ENCODE results near the gene PSMB9. TPM values are rescaled to one million over a fixed set of nuclear protein-coding genes. Genes with fewer than 3 reads are reported as not detected.
A peak's percentile ranks its signal among the peaks of the same experiment; 100 is the strongest.
"Not testable (repeated sequence)": the region's sequence is repeated elsewhere in the genome, so short reads cannot be mapped to it uniquely, and the experiment has no call there.

PSMB9 gene
- total RNA-seq, 1 donor, result 20.3 TPM

GRCh38 chr6:32876603-32877002 lies 22.6 kb downstream of the PSMB9 start:
- no peak overlapping the region for H3K27ac ChIP-seq (ENCODE audit: low read depth, low read length)
- H3K79me2 ChIP-seq (ENCODE audit: insufficient read depth, low read length), result no peaks in the 10 kb centered on the region
- H3K4me2 ChIP-seq (ENCODE audit: insufficient read depth, low read length), result no peak overlapping the region
- H3K9me3 ChIP-seq (ENCODE audit: low read depth, low read length), result no peaks in the 10 kb centered on the region
- TF ChIP-seq CTCF (IDR thresholded peaks at IDR 0.05; ENCODE audit: extremely low read depth, low read depth, low read length), result no peak
- H4K20me1 ChIP-seq (ENCODE audit: insufficient read depth, low read length), result no peaks in the 10 kb centered on the region
- DNase-seq (ENCODE audit: insufficient read length, low spot score, missing footprints), result no peak
- H3K27me3 ChIP-seq (ENCODE audit: insufficient read depth, low read length), result peaks cover 32% of the 10 kb centered on the region
- no peak overlapping the region for H2AFZ ChIP-seq (ENCODE audit: low read length)
- H3K4me1 ChIP-seq (ENCODE audit: insufficient read depth, low read length), result no peaks in the 10 kb centered on the region
- no peaks in the 10 kb centered on the region for H3K36me3 ChIP-seq (ENCODE audit: insufficient read depth, low read length)
- H3K4me3 ChIP-seq (ENCODE audit: insufficient read depth, low read length), result no peak overlapping the region

DNA sequence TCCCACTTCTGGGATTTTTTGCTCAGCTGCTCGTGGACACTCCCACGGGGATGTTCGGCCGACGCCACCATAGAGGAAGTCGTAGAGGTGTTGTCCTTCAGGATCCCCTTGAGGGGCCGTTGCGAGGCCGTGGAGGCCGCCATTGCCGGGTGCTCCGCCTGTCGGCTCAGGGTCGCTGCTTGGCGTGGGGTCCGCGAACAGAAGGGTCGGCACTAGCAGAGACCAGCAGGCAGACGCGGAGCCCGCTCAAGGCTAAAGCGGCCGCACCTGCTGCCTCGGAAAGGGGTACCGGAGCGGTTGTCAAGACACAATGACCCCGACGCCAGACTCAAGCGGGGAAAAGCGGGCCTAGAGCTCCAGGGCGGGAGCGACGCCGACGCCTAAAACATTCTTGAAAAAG lies 25.7 kb downstream of the PSMB9 start:
- Histone ChIP-seq H3K4me1 (ENCODE audit: insufficient read depth, low read length) (peaks cover 22% of the 10 kb centered on the region), H3K4me3 (ENCODE audit: insufficient read depth, low read length) (no peak overlapping the region), H4K20me1 (ENCODE audit: insufficient read depth, low read length) (no peaks in the 10 kb centered on the region), H3K9me3 (ENCODE audit: low read depth, low read length) (no peaks in the 10 kb centered on the region), H3K27ac (ENCODE audit: low read depth, low read length) (no peak overlapping the region), H3K36me3 (ENCODE audit: insufficient read depth, low read length) (no peaks in the 10 kb centered on the region), H3K79me2 (ENCODE audit: insufficient read depth, low read length) (no peaks in the 10 kb centered on the region), H2AFZ (ENCODE audit: low read length) (no peak overlapping the region), H3K4me2 (ENCODE audit: insufficient read depth, low read length) (no peak overlapping the region), H3K27me3 (ENCODE audit: insufficient read depth, low read length) (peaks cover 32% of the 10 kb centered on the region)
- TF ChIP-seq CTCF (IDR thresholded peaks at IDR 0.05; ENCODE audit: extremely low read depth, low read depth, low read length), result no peak
- no peak for DNase-seq (ENCODE audit: insufficient read length, low spot score, missing footprints)

DNA sequence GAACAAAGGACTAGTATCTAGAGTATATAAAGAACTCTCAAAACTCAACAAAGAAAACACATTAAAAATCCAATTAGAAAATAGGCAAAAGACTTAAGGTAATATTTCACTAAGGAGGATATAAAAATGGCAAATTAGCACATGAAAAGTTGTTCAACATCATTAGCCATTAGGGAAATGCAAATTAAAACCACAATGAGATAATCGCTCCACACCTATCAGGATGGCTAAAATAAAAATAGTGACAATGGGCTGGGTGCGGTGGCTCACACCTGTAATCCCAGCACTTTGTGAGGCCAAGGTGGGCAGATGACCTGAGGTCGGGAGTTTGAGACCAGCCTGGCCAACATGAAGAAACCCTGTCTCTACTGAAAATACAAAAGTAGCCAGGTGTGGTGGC lies 27.0 kb downstream of the PSMB9 start:
- not testable (repeated sequence) for H3K27ac ChIP-seq (ENCODE audit: low read depth, low read length); H3K79me2 ChIP-seq (ENCODE audit: insufficient read depth, low read length); H2AFZ ChIP-seq (ENCODE audit: low read length); H3K4me3 ChIP-seq (ENCODE audit: insufficient read depth, low read length); H3K4me2 ChIP-seq (ENCODE audit: insufficient read depth, low read length); H3K36me3 ChIP-seq (ENCODE audit: insufficient read depth, low read length); H3K9me3 ChIP-seq (ENCODE audit: low read depth, low read length); H4K20me1 ChIP-seq (ENCODE audit: insufficient read depth, low read length); DNase-seq (ENCODE audit: insufficient read length, low spot score, missing footprints)
- Histone ChIP-seq H3K27me3 (ENCODE audit: insufficient read depth, low read length) (peaks cover 24% of the 10 kb centered on the region), H3K4me1 (ENCODE audit: insufficient read depth, low read length) (peaks cover 25% of the 10 kb centered on the region)

DNA sequence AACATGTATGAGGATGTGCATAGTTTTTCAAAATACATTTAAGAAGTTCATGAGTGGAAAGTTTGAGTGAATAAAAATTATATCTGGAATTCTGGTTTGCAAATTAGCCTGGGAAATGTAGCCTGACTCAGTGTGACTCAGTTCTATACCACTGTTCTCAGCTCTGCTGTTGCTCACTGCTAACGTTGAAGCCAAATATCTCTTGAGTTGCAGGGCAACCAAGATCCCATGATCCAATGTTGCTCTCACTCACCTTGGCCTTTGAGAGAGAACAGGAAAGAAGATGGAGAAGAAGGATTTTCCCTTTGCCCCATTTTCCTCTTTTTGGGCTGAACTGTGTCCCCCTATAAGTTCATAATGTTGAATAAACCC lies 28.9 kb downstream of the PSMB9 start:
- Histone ChIP-seq H3K27me3 (ENCODE audit: insufficient read depth, low read length) (peaks cover 12% of the 10 kb centered on the region), H4K20me1 (ENCODE audit: insufficient read depth, low read length) (no peaks in the 10 kb centered on the region), H3K27ac (ENCODE audit: low read depth, low read length) (peak overlapping the region; percentile 80), H3K9me3 (ENCODE audit: low read depth, low read length) (no peaks in the 10 kb centered on the region), H3K36me3 (ENCODE audit: insufficient read depth, low read length) (no peaks in the 10 kb centered on the region), H2AFZ (ENCODE audit: low read length) (no peak overlapping the region), H3K4me3 (ENCODE audit: insufficient read depth, low read length) (no peak overlapping the region), H3K4me1 (ENCODE audit: insufficient read depth, low read length) (peaks cover 38% of the 10 kb centered on the region), H3K79me2 (ENCODE audit: insufficient read depth, low read length) (no peaks in the 10 kb centered on the region), H3K4me2 (ENCODE audit: insufficient read depth, low read length) (no peak overlapping the region)
- peak; percentile 92 for DNase-seq (ENCODE audit: insufficient read length, low spot score, missing footprints)
- no peak for TF ChIP-seq CTCF (IDR thresholded peaks at IDR 0.05; ENCODE audit: extremely low read depth, low read depth, low read length)
